Glomerular endothelial cell (primary cell): ENCODE data around the gene FRMD4A. TPM values are rescaled to one million over a fixed set of nuclear protein-coding genes. Genes with fewer than 3 reads are reported as not detected.
"Not testable (repeated sequence)": the region's sequence is repeated elsewhere in the genome, so short reads cannot be mapped to it uniquely, and the experiment has no call there.

ENCODE experiments used
- DNase-seq: peaks from one replicate; pipeline ENCODE4 v3.0.0-alpha.2; 2011; ENCODE audit warnings: low read depth, low spot score; ENCODE audit errors: extremely low read depth
- total RNA-seq: library from RNA; depleted of rRNA; stranded (reverse); fragments of >200 nt; gene quantifications from 2 replicates; pipeline ENCODE4 v1.2.3, GENCODE V29; 2015

FRMD4A gene
- total RNA-seq, 1 donor from 2014 or later, result 162 TPM

DNA sequence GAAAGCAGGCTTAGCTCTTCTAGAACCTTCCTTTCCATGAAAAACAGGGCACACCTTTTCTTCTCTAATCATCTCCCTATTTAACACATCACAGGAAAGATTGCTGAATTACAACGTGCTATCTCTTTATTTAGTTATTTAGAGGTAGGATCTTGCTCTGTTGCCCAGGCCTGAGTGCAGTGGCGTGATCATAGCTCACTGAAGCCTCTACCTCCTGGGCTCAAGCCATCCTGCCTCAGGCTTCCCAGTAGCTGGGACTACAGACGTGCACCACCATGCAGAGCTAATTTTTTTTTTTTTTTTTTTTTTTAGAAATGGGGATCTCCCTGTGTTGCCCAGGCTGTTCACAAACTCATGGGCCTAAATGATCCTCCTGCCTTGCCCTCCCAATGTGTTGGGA is 492.8 kb downstream of the FRMD4A start:
- DNase-seq, result no peak

DNA sequence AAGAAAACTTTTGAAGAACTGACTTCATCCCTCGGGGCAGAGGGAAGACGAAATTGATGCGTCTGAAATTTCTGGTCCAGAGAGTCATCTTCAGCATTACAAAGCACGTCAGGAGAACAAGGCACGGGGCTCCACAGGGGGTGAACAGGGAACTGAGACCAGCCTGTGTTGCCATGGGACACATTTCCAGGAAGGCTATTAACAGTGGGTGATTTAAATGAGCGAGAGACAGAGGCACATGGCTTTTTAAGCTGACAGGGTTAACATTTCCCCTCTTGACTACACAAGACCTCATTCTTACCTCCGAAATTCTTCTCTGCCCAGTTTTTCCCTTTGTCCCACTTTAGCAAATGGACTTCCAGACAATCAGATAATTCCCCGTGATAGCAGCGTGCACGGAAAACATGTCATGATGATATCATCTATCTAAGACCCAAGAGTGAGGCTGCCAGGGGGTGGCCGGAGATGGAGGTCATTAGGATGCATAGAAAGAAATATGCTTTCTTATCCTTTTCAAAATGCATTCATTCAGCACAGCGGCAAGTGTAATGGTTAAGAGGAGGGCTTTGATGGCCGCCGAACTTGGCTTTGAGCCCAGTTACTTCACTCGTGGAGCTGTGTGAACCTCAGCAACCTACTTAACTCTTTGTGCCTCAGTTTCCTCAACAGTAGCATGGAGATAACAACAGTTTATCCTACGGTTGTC is 496.0 kb downstream of the FRMD4A start:
- peak; percentile 67 for DNase-seq

DNA sequence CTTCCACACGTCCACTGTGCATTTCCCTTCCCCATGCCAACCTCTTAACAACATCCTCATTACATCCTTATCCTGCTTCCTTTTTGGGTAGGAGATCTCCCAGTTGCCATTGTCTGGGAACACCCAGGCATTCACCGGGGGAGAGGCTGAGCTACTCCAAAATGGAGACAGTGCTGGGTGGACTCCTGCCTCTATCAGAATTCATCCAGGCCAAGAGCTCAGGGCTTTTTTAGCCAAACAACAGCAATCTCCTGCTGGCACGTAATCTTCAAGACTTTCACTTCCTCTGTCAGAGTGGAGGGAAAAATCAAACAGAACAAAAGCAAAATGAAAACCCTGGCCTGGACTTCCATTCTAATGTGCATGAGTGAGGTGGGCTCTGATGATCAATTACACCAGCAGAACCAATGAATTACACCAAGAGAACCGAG is 499.0 kb downstream of the FRMD4A start:
- no peak for DNase-seq

DNA sequence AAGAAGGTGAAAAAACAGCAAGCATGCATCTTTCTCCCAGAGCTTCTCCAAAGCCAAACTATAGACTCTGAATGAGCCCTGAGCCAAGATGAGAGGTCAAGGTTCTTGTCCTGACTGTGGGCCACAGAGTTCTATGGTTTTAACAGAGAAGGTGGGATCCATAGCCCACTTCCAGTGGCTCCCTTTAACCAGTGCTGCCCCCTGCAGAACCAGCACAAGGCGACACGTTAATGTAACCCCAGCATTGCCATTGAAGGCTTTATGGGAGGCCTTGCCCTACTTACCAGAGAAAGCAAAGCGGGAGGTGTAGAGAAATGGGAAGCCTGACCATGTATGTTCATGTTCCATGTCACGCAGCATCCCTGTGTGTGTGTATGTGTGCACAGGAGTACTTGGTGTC is 500.3 kb downstream of the FRMD4A start:
- DNase-seq, result no peak

DNA sequence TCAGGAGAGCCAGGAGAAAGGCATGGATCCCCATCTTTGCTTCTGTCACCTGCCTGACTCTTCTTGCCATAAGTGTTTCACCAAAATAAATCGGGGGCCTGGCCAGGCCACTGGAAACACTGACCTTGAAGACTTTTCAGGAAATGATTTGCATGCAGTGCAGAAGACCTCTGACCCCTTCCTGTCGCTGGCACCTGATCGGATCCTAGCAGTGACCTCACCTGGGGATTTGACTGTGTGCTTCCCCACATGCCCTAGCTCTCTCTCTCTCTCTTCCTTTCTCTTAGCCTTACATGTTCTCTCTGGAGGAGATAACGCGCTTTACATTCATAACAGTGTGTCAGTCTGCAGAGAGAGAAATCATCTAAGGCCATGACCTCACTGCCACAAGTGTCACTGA is 500.9 kb downstream of the FRMD4A start:
- DNase-seq, result no peak

DNA sequence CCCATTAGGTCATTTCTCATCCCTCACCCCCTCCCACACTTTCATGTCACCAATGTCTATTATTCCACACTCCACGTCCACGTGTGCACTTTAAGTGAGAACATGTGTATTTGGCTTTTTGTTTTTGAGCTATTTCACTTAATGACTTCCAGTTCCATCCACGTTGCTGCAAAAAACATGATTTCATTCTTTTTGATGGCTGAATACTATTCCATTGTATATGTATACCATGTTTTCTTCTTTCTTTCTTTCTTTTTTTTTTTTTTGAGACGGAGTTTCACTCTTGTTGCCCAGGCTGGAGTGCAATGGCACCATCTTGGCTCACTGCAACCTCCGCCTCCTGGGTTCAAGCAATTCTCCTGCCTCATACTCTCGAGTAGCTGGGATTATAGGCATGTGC is 502.4 kb downstream of the FRMD4A start:
- not testable (repeated sequence) for DNase-seq

DNA sequence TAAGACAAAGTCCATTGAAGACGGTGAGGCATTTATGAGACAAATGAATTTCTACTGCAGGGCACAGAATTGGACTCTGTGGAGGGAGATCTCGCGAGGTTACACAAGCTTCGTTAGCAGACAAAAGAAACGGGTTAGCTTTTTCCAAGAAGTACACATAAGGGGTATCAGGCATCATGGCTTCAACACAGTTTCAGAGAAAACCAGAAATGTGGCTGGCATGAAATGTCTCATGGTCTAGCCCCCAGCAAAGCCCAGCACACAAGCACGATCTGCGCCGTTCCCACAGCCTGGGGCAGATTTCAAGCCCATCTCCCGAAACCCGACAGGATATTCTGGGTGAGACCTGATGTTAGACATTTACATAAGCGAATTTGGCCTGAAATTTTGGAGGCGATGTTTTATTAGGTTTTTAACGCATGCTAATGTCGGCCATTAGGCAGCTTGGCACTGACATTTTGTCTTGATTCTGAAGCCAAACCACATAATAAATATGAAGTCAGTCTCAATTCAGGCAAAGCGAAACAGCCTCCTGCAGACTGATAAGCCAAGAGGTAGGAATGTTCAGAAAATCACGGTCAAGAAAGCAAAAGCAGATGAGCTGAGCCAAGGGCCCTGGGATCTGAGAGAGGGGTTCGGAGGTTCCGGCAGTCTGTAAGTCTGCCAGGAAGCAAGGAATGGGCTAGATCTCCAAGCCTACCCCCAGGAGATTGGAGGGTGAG is 503.5 kb downstream of the FRMD4A start:
- no peak for DNase-seq

DNA sequence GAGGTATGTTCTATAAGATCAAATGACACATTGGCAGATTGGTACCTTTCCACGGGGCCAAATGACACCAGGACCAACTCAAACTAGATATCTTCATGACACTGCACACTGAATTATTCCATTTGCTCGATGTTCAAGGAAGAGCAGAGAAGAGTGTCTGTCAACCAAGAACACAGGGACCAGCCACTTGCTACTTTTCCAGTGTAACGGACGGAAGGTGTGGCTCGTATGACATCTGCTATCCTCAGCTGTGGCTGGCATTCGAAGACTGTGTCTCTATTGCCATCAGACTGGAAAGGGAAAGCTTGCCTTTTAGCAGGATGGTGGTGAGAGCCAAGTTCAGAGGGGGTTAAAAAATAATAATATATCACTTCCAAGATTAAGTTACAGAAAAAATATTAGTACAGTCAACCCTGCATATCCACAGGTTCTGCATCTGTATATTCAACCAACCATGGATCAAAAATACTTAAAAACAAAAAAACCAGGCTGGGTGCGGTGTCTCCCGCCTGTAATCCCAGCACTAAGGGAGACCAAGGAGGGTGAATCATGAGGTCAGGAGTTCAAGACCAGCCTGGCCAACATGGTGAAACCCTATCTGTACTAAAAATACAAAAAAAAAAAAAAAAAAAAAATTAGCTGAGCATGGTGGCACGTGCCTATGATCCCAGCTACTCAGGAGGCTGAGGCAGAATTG is 506.9 kb downstream of the FRMD4A start:
- DNase-seq, result no peak

DNA sequence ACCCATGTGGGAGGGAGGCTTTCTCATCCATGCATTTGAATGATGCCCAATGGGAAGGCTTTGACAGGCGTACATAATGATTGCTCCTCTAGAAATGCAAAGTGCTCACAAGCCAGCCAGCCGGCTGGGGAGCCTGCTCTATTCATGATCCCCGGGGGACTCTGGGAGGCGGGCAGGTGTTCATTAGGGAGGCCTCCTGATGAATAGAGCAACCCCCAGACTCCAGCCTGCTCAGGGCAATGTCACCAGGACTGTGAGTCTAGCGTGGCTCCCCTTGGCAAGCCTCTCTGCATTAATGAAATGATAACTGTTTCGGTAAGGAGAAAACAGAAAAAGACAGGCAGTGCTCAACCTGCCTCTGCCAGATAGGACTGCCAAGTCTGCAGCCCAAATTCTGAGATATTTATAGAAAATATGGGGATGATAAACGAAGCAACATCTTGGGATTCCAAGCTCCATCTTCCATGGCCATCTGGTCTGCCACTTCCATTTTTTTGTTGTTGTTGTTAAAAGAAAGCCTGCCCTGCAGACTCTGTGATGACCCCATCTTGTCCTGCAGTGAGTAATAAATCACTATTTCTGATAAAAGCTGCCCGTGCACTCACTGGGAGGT is 507.5 kb downstream of the FRMD4A start:
- DNase-seq, result no peak

DNA sequence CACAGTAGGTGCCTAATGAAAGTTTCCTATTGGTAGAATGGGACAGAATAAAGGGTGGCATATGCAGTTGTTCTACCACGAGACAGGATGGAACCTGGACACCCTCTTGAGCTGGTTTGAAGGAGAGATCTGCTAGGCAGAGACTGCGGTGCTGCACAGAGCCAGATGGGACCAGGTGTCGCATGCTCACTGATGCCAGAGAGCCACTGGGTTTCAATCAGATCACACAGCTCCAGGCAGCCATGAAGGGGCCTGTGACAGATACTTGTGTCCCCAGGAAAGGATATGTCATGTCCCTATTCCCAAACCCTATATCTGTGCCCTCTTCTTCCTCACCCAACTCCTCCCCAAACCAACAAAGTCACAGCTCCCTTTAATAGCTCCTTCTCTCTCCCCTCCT is 508.2 kb downstream of the FRMD4A start:
- DNase-seq, result no peak

DNA sequence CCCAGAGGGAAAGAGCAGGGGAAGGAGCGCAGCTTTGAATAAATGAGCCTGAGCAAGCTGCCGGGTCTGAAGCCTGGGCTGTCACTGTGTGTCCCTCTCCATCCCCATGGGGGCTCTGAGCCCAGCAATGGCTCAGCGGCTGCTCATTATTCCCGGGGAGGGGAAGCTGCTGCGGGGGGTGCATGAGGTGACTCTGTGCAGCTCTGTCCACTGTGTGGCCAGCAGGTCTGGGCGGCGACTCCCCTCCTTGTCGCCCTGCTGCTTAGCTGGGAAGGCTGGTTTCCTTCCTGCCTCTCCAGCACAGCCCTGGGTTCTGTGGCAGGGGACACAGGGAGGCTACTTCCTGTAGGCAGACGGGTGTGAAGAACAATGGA is 509.8 kb downstream of the FRMD4A start:
- DNase-seq, result no peak

DNA sequence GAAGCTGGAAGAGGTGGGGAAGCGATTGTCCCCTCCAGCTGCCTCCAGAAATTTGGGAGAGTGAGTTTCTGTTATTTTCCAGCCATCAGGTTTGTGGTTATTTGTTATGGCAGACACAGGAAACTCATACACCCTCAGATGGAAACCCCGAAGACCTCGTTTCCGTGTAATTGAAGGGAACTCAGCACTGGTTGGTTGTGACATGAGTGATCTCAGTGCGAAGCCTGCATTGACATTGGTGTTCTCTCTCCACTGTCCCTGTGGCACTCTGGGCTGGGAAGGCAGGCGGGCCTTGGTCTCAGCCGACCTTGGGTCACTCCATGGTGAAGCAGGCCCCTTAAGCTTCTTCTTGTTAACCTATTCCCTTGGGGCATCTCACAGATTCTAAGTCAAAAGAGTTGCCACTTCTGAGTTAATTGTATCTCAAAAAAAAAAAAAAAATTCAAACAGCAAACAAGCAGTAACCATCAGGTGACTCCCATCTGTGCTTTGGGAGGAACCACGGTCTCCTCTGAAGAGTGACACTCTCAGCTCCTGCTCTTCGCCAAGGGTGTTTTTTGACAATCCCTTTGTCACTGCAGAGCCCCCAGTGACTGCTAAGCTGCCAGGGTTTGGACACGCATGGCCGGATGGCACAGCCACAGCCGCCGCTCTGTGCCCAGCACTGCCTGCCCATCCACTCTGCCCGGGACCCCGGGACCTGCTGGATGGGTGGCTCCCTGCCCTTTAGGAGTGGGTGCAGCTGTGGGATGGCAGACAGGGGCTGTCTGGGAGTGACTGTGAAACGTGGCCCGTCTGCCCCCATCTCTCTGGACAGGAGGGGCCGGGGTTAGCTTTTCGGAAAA is 510.4 kb downstream of the FRMD4A start:
- no peak for DNase-seq

DNA sequence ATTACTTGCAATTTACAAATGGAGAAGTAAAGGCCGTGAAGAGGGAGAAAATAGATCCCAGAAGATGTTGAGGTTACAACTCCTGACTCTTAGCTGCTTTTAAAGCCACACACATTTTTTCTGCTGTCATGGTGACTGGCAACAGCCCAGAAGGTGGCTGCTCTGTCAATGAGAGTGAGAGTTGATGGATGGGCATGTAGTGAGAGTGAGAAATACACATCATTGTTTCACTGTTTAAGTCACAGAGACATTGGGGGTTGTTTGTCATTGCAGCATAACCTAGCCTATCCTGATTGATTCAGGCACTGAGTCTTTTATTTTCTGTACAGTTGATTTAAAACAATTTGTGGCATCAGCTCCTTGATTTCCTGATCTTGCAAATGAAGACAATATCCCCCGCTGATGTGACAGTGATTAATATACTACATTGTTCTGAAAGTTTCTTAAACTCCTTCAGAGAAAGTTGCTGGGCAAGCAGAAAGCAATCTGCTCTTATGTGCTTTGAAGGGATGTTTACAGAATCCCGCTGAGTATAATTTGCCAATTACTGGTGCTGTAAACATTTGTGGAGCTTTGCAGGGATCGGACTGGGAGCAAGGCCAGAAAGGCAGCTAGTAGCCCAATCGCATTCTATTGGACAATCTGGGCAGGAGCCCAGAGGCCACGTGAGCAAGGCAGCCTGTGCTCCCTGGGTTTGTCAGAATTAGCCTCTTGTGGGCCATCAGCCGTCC is 514.4 kb downstream of the FRMD4A start:
- DNase-seq, result no peak

DNA sequence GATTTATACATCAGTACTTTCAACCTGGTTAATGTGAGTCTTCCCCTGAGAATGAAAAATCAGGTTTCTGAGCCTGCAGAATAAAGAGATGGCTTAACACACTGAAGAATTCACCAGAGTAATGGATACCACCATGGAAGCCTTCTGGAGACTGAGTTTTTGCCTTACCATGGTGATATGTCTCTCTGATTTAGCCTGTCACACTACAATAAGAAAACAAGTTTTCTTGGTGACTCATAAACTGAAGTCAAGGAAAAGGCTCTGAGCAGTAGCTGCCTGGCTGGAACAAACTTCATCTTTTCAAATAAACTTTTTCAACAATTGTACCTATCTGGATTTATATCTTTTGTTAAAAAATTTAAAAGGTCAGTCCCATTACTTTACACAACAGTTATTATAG is 515.0 kb downstream of the FRMD4A start:
- no peak for DNase-seq

DNA sequence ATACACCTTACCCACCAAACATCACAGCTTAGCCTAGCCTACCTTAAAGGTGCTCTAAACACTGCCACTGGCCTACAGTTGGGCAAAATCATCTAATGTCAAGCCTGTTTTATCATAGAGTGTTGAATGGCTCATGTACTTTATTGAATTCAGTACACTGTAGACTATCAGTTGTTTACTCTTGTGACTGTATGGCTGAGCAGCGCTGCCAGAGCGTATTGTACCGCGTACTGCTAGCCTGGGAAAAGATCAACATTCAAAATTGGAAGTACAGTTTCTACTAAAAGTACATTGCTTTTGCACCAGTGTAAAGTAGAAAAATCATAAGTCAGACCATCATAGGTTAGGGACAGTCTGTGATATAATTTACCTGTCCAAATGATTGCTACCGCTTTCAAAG is 517.2 kb downstream of the FRMD4A start:
- DNase-seq, result no peak

DNA sequence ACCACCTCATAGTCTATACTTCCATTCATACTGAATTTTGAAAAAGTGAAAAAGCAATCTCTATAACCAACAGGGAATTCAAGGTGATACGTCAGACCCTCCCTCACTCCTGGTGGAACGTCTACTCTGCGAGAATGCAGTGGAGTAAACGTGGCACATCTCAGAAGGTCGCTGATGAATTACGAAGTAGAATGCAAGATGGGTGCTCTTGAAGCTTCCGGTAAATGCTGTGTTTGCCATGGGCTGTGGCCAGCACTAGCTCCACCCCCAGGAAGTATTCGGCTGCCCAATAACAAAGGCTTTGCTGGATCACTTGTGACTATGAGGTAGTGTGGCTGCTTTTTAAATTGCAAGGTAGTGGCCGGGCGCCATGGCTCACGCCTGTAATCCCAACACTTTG is 517.9 kb downstream of the FRMD4A start:
- DNase-seq, result no peak

DNA sequence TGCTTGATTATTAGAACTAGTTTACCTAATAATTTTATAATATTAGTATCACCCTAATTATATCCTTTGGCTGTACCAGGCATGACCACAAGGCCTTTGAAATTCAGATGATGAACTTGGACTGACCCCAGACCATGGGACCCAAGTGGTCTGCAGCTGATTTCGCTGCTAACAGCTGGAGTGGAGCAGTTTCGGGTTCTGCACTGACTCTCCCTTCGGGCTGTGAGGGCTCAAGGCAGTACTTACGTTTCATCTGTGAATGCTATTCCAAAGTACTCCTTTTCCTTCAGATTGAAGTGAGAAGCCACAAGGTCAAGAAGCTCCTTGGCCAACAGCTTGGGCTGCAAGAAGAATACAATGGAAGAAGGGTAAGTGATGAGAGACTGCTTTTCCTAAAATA is 520.2 kb downstream of the FRMD4A start:
- DNase-seq, result no peak

DNA sequence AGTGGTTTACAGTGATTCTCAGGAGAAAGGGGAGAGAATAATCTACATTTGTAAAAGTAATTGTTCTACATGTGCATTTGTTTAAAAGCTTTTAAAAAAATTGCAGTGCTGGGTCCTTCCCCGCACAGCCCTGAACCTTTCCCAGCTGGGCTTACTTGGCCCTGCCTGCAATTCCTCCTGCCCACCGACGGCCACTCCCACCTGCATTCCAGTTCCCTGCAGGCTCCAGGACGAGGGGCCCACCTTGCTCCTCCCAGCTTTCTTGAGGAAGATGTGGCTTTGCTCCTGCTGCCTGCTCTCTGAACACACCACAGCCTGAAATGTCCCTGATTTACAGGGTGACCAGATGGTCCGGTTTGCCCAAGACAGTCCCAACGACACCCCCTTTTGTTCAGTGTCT is 521.3 kb downstream of the FRMD4A start:
- no peak for DNase-seq

DNA sequence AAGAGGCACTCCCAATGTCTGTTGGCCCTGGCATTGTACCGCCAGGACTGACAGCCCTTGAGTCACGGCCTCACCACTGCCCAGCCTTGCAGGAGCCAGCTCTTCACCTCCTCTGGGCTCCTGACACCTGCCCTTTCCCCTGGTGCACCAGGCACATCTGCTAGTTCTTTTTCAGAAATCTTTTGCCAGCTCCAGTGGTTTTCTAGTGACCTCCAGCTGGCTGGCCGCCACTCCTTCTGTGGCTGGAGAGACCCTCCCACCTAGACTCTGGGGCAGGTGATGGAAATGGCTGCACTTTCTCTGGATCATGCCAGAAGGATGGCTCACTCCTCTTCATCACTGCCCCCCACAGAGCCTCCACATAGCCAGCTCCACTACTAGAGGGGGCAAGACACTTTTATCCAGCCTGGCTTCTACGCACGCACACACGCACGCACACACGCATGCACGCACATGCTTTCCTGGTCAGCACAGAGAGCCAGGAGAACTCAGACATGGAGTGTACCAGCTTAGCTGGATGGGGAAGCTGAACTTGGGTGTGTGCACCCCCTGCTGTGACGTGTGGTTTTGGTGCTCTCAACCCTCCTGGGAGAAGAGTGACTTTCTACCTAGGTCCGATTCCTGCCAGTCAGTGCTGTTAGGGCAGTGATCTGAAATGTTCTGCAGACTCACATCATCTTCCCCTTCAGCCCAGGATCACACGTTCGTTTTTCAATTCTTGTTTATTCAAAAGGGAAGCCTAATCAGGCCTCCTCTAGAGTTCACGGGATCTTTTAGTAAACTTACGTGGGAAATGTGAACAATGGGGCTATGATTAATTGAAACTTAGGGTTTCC is 522.0 kb downstream of the FRMD4A start:
- no peak for DNase-seq
